ENCODE data around the gene KCNQ5.

DNA sequence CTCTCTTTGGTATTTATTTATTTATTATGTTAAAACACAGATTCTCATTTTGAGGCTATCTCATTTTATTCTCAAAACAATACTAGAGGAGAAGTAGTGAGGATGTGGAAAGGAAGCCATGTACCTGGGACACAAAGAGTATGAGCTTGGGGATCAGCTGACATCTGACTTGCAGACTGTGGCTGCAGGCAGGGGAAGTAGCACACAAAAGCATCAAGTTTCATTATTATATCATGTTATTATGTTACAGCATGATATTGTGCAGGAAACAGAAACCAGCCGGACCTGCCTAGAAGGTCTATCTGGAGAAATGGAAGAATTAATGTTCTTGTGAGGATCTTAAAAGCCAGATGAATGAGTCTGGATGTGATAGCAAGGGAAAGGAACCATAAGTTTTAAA is 355.2 kb downstream of the KCNQ5 start:
- TF ChIP-seq, protein P1, sequence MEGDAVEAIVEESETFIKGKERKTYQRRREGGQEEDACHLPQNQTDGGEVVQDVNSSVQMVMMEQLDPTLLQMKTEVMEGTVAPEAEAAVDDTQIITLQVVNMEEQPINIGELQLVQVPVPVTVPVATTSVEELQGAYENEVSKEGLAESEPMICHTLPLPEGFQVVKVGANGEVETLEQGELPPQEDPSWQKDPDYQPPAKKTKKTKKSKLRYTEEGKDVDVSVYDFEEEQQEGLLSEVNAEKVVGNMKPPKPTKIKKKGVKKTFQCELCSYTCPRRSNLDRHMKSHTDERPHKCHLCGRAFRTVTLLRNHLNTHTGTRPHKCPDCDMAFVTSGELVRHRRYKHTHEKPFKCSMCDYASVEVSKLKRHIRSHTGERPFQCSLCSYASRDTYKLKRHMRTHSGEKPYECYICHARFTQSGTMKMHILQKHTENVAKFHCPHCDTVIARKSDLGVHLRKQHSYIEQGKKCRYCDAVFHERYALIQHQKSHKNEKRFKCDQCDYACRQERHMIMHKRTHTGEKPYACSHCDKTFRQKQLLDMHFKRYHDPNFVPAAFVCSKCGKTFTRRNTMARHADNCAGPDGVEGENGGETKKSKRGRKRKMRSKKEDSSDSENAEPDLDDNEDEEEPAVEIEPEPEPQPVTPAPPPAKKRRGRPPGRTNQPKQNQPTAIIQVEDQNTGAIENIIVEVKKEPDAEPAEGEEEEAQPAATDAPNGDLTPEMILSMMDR (IDR thresholded peaks at IDR 0.05), result no peak
- TF ChIP-seq POLR2AphosphoS5 (IDR thresholded peaks at IDR 0.05), result no peak
- no peak for TF ChIP-seq POLR2A (IDR thresholded peaks at IDR 0.05)
